Measurements from ENCODE around the gene PLD6.
A peak's percentile ranks its signal among the peaks of the same experiment; 100 is the strongest.
"Not testable (repeated sequence)": the region's sequence is repeated elsewhere in the genome, so short reads cannot be mapped to it uniquely, and the experiment has no call there.

PLD6 gene

GRCh38 chr17:17200831-17201230 lies 5.3 kb downstream of the PLD6 start:
- 89% methylated on average over 5 of the region's 5 CpGs for WGBS, 2 experiments
- peak overlapping the region; percentile 28 for H3K27ac ChIP-seq (ENCODE audit: insufficient read depth, low read depth, low read length, poor library complexity, severe bottlenecking)

GRCh38 chr17:17200311-17200710 lies 5.8 kb downstream of the PLD6 start:
- H3K4me1 ChIP-seq (ENCODE audit: control insufficient read depth, insufficient read depth, low read length): no peaks in the 10 kb centered on the region
- H3K9me3 ChIP-seq (ENCODE audit: control insufficient read depth, low read length): no peaks in the 10 kb centered on the region
- 88 to 90% methylated on average over 7 of the region's 7 CpGs for WGBS, 2 experiments
- peaks cover 5% of the 10 kb centered on the region for H3K27me3 ChIP-seq (ENCODE audit: control insufficient read depth, insufficient read depth, low read length, poor library complexity, severe bottlenecking)
- H3K4me3 ChIP-seq (ENCODE audit: insufficient read depth, low read depth, low read length): no peak overlapping the region
- peak overlapping the region; percentile 28 for H3K27ac ChIP-seq (ENCODE audit: insufficient read depth, low read depth, low read length, poor library complexity, severe bottlenecking)
- no peaks in the 10 kb centered on the region for H3K36me3 ChIP-seq (ENCODE audit: control insufficient read depth, insufficient read depth, low read length)

More at GRCh38 chr17:17200831-17201230, 5.3 kb downstream of the PLD6 start:
- H3K27me3 ChIP-seq (ENCODE audit: control insufficient read depth, insufficient read depth, low read length, poor library complexity, severe bottlenecking): peaks cover 10% of the 10 kb centered on the region
- no peak overlapping the region for H3K4me3 ChIP-seq (ENCODE audit: insufficient read depth, low read depth, low read length)
- H3K4me1 ChIP-seq (ENCODE audit: control insufficient read depth, insufficient read depth, low read length): no peaks in the 10 kb centered on the region
- no peaks in the 10 kb centered on the region for H3K9me3 ChIP-seq (ENCODE audit: control insufficient read depth, low read length)
- H3K36me3 ChIP-seq (ENCODE audit: control insufficient read depth, insufficient read depth, low read length): no peaks in the 10 kb centered on the region

GRCh38 chr17:17198281-17198680 lies 7.9 kb downstream of the PLD6 start:
- WGBS, 2 experiments: 88 to 93% methylated on average over 1 of the region's 1 CpG
- Histone ChIP-seq H3K9me3 (ENCODE audit: control insufficient read depth, low read length) (no peaks in the 10 kb centered on the region), H3K4me3 (ENCODE audit: insufficient read depth, low read depth, low read length) (no peak overlapping the region), H3K27me3 (ENCODE audit: control insufficient read depth, insufficient read depth, low read length, poor library complexity, severe bottlenecking) (no peaks in the 10 kb centered on the region), H3K4me1 (ENCODE audit: control insufficient read depth, insufficient read depth, low read length) (no peaks in the 10 kb centered on the region), H3K27ac (ENCODE audit: insufficient read depth, low read depth, low read length, poor library complexity, severe bottlenecking) (no peak overlapping the region), H3K36me3 (ENCODE audit: control insufficient read depth, insufficient read depth, low read length) (no peaks in the 10 kb centered on the region)

GRCh38 chr17:17196776-17197175 lies 9.4 kb downstream of the PLD6 start:
- Histone ChIP-seq H3K27ac (ENCODE audit: insufficient read depth, low read depth, low read length, poor library complexity, severe bottlenecking) (no peak overlapping the region), H3K36me3 (ENCODE audit: control insufficient read depth, insufficient read depth, low read length) (no peaks in the 10 kb centered on the region), H3K4me3 (ENCODE audit: insufficient read depth, low read depth, low read length) (no peak overlapping the region), H3K9me3 (ENCODE audit: control insufficient read depth, low read length) (no peaks in the 10 kb centered on the region), H3K4me1 (ENCODE audit: control insufficient read depth, insufficient read depth, low read length) (no peaks in the 10 kb centered on the region), H3K27me3 (ENCODE audit: control insufficient read depth, insufficient read depth, low read length, poor library complexity, severe bottlenecking) (no peaks in the 10 kb centered on the region)

- not testable (repeated sequence) for H3K4me3 ChIP-seq (ENCODE audit: insufficient read depth, low read depth, low read length)
- 93% methylated on average over 5 of the region's 5 CpGs for WGBS, 2 experiments
Measured at GRCh38 chr17:17195466-17195865, 10.7 kb downstream of the PLD6 start.

GRCh38 chr17:17191961-17192381 lies 14.2 kb downstream of the PLD6 start:
- H3K36me3 ChIP-seq (ENCODE audit: control insufficient read depth, insufficient read depth, low read length): no peaks in the 10 kb centered on the region
- 73 to 74% methylated on average over 10 of the region's 10 CpGs for WGBS, 2 experiments
- no peaks in the 10 kb centered on the region for H3K9me3 ChIP-seq (ENCODE audit: control insufficient read depth, low read length)
- H3K4me1 ChIP-seq (ENCODE audit: control insufficient read depth, insufficient read depth, low read length): peaks cover 3% of the 10 kb centered on the region
- H3K4me3 ChIP-seq (ENCODE audit: insufficient read depth, low read depth, low read length): no peak overlapping the region
- no peaks in the 10 kb centered on the region for H3K27me3 ChIP-seq (ENCODE audit: control insufficient read depth, insufficient read depth, low read length, poor library complexity, severe bottlenecking)
- no peak overlapping the region for H3K27ac ChIP-seq (ENCODE audit: insufficient read depth, low read depth, low read length, poor library complexity, severe bottlenecking)

More at GRCh38 chr17:17195466-17195865, 10.7 kb downstream of the PLD6 start:
- H3K9me3 ChIP-seq (ENCODE audit: control insufficient read depth, low read length); H3K4me1 ChIP-seq (ENCODE audit: control insufficient read depth, insufficient read depth, low read length); H3K27me3 ChIP-seq (ENCODE audit: control insufficient read depth, insufficient read depth, low read length, poor library complexity, severe bottlenecking); H3K27ac ChIP-seq (ENCODE audit: insufficient read depth, low read depth, low read length, poor library complexity, severe bottlenecking); H3K36me3 ChIP-seq (ENCODE audit: control insufficient read depth, insufficient read depth, low read length): not testable (repeated sequence)

- 81 to 82% methylated on average over 11 of the region's 11 CpGs for WGBS, 2 experiments
- no peaks in the 10 kb centered on the region for H3K27me3 ChIP-seq (ENCODE audit: control insufficient read depth, insufficient read depth, low read length, poor library complexity, severe bottlenecking)
- H3K9me3 ChIP-seq (ENCODE audit: control insufficient read depth, low read length): no peaks in the 10 kb centered on the region
- no peaks in the 10 kb centered on the region for H3K36me3 ChIP-seq (ENCODE audit: control insufficient read depth, insufficient read depth, low read length)
- H3K4me1 ChIP-seq (ENCODE audit: control insufficient read depth, insufficient read depth, low read length): peaks cover 3% of the 10 kb centered on the region
- H3K4me3 ChIP-seq (ENCODE audit: insufficient read depth, low read depth, low read length): no peak overlapping the region
- H3K27ac ChIP-seq (ENCODE audit: insufficient read depth, low read depth, low read length, poor library complexity, severe bottlenecking): no peak overlapping the region
Measured at GRCh38 chr17:17191346-17191792, 14.8 kb downstream of the PLD6 start.

GRCh38 chr17:17190188-17190587 lies 15.9 kb downstream of the PLD6 start:
- Histone ChIP-seq H3K27ac (ENCODE audit: insufficient read depth, low read depth, low read length, poor library complexity, severe bottlenecking) (no peak overlapping the region), H3K4me1 (ENCODE audit: control insufficient read depth, insufficient read depth, low read length) (peaks cover 3% of the 10 kb centered on the region), H3K27me3 (ENCODE audit: control insufficient read depth, insufficient read depth, low read length, poor library complexity, severe bottlenecking) (no peaks in the 10 kb centered on the region), H3K36me3 (ENCODE audit: control insufficient read depth, insufficient read depth, low read length) (no peaks in the 10 kb centered on the region), H3K4me3 (ENCODE audit: insufficient read depth, low read depth, low read length) (no peak overlapping the region), H3K9me3 (ENCODE audit: control insufficient read depth, low read length) (no peaks in the 10 kb centered on the region)
- WGBS, 2 experiments: 90 to 96% methylated on average over 7 of the region's 7 CpGs

- no peak overlapping the region for H3K27ac ChIP-seq (ENCODE audit: insufficient read depth, low read depth, low read length, poor library complexity, severe bottlenecking)
- no peaks in the 10 kb centered on the region for H3K9me3 ChIP-seq (ENCODE audit: control insufficient read depth, low read length)
- H3K4me3 ChIP-seq (ENCODE audit: insufficient read depth, low read depth, low read length): no peak overlapping the region
- no peaks in the 10 kb centered on the region for H3K36me3 ChIP-seq (ENCODE audit: control insufficient read depth, insufficient read depth, low read length)
- H3K27me3 ChIP-seq (ENCODE audit: control insufficient read depth, insufficient read depth, low read length, poor library complexity, severe bottlenecking): no peaks in the 10 kb centered on the region
- H3K4me1 ChIP-seq (ENCODE audit: control insufficient read depth, insufficient read depth, low read length): peaks cover 3% of the 10 kb centered on the region
- WGBS, 2 experiments: 60 to 62% methylated on average over 4 of the region's 4 CpGs
Measured at GRCh38 chr17:17189559-17189958, 16.6 kb downstream of the PLD6 start.

- 92 to 93% methylated on average over 4 of the region's 4 CpGs for WGBS, 2 experiments
- H3K9me3 ChIP-seq (ENCODE audit: control insufficient read depth, low read length): no peaks in the 10 kb centered on the region
- H3K27me3 ChIP-seq (ENCODE audit: control insufficient read depth, insufficient read depth, low read length, poor library complexity, severe bottlenecking): no peaks in the 10 kb centered on the region
- peaks cover 2% of the 10 kb centered on the region for H3K36me3 ChIP-seq (ENCODE audit: control insufficient read depth, insufficient read depth, low read length)
- no peak overlapping the region for H3K4me3 ChIP-seq (ENCODE audit: insufficient read depth, low read depth, low read length)
- peaks cover 3% of the 10 kb centered on the region for H3K4me1 ChIP-seq (ENCODE audit: control insufficient read depth, insufficient read depth, low read length)
- no peak overlapping the region for H3K27ac ChIP-seq (ENCODE audit: insufficient read depth, low read depth, low read length, poor library complexity, severe bottlenecking)
Measured at GRCh38 chr17:17188586-17188985, 17.5 kb downstream of the PLD6 start.

Measured in ectodermal cell (in vitro differentiated cells).